NCI-H1105 (cell line): ENCODE measurements around the gene EGR4.
A peak's percentile ranks its signal among the peaks of the same experiment; 100 is the strongest.

ENCODE experiments used
- DNase-seq: peaks from one replicate; lab custom pipeline; 2025; lab: John Stamatoyannopoulos, UW

Gene EGR4

DNA sequence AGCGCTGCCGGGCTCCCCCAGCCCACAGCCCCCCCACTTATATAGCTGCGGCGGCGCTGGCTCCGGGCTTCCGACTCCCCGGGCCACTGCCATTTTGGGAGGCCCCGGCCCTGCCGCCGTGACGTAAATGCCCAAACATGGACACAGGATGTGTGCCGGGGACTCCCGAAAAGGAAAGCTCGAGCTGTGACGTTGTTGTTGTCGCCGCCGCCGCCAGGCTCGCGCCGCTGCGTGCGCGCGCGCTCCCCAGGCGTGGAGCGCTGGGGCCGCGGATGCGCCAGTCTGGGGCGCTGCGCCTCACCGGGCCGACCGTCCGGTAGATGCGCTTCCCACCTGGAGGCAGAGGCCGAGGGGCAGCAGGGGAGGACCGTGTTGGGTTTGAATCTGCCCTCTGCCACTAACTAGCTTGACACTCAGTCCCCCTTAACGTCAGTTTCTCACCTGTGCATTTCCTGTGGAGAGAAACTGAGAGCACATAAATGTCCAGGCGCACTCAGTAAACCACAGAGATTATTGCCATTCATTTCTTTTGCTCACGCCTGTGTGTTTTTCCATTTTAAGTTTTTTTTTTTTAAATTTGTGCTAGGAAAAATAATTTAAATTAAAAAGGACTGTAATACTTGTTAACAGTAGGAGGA lies at the start of gene EGR4:
Gene EGR4 (minus strand): TSS at position 15 of the 638 bp plus-strand sequence. CDS start 231 bp downstream, outside the sequence.
- DNase-seq = peak; percentile 82

DNA sequence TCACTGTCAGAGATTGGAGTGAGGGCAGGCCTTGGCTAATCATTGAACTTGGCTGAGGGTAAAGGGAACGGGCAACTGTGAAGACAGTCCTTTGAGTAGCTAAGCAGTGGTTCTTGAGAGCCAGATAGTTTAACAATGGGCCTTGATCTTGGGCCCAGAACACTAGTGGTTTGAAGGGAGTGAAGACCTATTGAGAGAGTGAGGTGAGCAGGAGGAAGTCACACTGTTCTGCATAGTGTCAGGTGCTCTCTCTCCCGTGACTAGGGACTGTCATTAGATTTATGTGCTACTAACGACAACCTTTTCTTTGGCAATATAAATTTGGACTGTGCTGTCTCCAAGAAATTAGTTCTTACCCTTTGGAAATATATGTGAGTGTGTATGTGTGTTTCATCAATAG lies 47.7 kb upstream of the EGR4 start:
- no peak for DNase-seq

DNA sequence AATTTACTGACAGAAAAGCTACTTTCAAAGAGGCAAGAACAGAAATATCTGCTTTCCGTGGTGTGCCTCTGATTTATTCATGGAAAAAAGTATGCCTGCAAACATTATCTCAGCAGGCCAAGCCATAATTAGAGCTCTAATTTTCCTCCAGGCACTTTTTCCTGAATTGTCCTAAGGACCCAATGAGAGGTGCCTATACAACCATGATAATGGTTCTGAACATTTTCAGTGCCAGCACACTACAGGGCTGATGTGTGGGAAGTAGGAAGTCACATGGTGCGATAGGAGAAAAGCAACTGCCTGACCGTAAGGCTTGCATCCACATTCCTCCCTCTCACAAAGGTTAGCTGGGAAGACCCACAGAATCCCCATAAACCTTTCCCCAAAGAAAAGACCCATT lies 45.9 kb upstream of the EGR4 start:
- DNase-seq = no peak

DNA sequence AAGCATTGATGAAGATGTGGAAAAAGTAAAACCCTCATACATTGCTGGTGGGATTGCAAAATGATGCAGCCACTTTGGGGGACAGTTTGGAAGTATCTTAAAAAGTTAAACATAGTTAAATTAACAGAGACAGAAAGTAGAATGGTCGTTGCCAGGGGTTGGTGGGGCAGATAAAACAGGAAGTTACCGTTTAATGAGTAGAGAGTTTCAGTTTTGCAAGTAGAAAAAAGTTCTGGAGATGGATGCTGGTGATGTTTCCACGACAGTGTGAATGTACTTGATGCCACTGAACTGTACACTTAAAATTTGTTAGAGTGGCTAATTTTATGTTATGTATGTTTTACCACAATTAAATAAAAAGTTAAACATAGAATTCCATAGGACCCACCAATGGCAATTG lies 44.5 kb upstream of the EGR4 start:
- DNase-seq = no peak

DNA sequence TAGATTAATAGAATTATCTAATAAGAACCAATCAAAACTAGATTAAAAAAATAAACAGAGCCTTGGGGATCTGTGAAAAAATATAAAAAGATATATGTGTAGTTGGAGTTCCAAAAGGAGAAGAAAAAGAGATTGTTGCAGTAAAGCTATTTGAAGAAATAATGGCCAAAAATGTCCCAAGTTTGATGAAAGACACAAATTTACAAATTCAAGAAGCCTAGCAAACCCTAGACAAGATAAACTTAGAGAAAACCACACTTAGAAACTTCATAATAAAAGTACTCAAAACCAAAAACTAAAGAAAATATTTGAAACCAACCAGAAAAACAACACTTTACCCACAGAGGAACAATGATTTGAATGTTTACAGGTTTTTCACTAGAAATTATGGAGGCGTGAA lies 41.3 kb upstream of the EGR4 start:
- no peak for DNase-seq

DNA sequence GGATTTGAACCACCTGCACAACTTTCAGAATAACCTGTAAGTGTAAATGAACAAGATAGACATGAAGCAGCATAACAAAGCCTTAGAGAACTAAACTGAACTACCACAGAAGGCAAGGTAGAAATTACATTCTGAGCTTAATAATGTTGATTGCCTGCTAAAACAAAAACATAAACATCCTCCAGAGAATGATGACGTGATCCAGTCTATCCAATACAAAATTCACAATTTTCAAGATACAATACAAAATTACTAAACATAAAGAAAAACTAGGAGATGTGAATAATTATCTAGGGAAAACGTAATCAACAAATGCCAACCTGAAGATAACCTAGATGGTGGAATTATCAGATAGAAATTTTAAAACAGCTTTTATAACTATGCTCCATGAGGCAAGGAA lies 40.7 kb upstream of the EGR4 start:
- DNase-seq = no peak

DNA sequence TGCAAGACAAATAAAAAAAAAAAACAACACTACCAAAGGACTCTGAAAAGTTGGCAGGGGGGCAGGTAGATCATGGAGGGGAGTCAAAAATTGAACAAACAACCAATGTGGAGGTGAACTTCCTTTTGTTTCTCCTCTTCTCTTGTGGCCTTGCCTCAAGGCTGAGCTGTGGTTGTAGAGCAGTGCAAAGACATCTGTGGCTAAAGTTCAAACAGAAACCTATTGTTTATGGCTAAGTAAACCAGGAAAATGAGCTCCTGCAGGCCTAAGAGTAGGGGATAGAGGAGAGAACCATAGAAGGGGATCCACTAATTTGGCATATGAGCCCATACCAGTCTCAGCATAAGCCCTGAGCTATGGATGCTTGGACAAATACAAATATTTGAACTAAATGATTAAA lies 40.2 kb upstream of the EGR4 start:
- DNase-seq = no peak

DNA sequence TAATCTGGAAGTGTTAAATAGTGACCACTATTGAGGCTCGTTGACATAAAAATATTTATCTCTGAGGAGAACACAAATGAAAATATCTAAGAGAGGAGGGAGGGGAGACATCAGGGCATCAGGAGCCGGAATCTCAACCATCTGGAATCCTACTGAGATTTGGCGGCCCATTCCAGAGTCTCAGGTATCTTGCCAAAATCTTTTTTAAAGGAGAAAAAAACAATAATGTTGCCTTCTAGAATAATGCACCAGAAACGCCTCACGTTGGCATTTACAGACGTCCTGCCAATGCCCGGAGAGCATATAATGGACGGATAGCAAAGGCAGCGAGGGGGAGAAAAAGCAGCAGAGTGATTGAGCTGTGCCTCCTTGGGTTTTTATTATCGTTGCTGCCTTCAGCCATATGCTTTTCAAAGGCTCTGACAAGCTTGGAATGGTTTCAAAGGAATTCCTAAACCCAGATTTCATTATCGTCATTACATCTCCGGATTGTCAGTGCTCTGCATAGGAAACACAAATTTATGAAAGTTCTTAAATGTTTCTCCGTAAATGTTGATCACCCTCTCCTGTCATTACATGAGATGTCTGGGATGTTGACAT lies 30.9 kb upstream of the EGR4 start:
- DNase-seq = no peak

DNA sequence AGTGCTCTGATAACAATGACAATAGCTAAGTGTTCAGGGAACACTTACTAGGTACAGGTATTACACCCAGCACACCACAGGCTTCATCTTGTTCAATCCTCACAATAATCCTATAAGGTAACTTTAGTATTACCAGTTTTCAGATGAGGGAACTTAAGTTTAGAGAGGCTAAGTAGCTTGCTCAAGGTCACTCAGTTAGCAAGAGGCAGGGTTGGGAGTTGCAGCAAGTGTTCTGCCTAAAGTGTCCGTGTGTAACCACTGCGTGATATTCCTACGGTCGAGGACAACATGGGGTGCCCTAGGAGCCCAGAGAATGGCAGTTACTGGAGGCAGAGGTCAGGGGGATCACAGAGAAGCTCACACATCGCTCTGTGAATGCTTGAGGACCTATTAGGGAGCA lies 30.2 kb upstream of the EGR4 start:
- no peak for DNase-seq

DNA sequence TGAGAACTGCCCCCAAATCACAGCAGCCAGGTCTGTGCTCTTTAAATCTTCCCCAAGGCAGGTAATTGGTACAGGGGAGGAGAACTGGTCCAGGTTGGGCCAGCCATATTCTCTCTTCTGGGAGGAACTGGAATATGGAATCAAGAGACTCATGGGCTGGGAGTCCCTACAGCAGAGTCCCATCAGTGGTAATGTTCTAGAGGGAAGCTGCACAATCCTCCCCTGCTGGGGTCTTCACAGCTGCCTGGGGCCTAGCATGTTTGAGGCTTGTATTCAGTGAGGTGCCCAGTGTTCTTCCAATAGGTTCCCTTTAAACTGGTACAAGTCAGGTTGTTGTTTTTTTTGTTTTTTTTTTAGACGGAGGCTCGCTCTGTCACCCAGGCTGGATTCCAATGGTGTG lies 21.1 kb upstream of the EGR4 start:
- no peak for DNase-seq

DNA sequence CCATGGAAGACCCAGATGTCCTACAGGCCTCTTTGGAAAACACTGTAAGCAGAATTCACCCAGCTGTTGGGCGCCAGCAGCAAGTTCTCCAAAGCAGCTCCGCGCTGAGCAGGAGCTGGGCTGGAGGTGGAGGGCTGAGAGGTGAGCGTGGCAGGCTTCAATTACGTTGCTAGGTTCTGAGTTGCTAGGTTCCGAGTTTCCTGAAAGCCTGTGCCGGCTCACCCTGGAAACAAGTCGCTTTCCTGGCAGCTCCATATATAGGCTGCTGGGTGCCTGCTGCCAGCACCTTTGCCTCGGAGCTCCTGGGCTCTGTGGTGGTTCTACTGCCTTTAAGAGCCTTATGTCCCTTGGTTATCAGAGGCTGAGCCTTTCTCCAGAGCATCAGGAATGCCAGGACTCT lies 14.4 kb upstream of the EGR4 start:
- DNase-seq = peak; percentile 22

DNA sequence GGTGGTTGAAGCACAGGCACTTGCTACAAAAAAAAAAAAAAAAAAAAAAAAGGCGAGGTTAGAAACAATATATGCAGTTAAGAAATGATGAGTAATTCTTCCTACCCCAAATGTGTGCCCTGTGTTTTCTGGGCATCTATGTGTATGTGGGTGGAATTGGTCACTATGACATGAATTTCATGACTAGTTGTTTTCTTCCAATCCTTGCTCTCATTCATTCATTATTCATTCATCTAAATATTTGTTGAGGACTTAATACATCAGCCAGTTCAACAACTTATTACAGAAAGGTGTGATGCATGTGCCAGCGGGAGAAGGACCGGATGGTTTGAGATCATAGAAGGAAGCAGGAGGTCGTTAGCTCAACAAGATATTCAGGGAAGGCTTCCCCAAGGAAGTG lies 8.3 kb upstream of the EGR4 start:
- DNase-seq = no peak

DNA sequence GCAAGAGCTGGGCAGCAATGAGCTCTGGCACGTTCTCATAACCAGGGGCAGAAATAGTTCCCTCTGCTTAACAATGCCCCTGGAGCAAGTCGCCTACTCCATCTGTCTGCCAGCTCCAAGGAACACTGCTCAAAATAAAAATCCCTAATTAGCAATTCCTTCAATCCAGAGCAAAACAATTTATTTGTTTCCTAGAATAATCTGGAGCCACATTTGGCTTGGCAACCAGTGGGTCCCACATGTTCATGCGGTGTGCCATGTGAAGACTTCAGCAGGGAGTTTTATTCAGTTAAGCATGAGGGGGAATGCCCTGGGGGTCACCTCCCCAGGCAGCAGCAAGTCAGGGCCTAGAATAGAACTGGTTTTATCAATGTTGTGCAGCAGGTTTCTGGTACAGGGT lies 7.6 kb upstream of the EGR4 start:
- no peak for DNase-seq

DNA sequence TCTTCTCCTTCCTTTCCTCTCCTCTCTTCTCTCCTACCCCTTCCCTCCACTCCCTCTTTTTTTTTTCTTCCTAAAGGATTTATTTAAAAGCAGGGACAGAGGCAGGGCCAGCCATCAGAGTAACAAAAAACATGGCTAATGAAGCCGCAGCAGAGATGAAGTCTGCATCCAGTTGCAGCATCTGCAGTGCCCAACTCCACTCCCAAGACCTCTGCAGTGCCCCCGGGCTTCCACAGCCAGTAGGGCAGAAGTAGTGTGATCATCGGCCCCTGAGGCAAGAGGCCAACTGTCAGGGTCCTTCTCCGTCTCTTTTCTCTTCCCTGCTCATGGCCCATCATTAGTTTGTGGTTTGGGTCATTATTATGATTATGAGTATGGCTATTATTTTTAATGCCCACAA lies 4.2 kb upstream of the EGR4 start:
- DNase-seq = no peak

DNA sequence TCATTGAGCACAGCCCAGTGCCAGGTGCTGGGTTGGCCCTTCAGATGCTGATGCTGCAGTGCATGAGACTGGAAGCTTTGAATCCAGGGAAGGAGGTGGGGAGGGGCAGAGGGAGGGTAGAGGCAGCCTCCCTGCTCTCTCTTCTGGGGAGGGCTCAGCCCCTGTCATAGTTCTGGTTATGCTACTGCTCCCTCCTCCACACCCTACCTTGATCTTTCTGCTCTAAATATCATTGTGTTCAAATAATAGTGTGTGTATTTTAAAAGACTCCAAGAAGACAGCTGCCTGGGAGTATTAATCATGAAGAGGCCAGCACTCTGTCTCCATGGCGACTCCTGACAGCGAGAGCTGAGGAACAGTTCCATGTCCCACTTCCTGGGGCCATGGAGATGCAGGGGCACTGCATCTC lies 3.8 kb upstream of the EGR4 start:
- peak; percentile 26 for DNase-seq

DNA sequence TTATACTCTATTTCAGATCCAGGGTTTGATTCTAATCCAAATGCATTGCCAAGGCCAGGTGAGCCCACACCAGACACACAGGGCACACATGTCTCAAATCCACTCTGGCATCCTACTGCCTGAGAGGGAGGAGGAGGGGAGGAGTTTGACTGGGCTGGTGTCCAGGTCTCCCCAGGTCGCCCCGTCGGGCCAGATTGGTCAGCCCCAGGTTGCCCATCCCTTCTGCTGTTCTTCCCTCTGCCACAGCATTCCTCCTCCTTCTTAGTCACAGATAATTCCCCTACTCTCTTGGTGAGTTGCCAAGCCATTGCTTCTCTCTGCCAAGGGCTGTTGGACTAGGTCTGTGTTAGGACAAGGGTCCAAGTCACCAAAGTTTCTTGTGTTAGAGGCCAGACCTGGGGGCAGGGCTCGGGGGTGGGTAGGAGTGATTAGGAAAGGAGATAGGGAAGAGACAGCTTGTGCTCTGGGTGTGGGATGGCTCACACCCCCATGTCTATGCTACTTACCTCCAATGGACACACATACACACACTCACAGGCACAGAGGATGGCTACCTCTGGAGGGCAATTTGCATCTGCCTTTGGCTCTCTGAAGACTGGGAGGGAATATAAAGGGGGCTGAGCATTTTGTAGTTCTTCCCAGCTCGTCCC lies 2.5 kb upstream of the EGR4 start:
- DNase-seq = no peak

DNA sequence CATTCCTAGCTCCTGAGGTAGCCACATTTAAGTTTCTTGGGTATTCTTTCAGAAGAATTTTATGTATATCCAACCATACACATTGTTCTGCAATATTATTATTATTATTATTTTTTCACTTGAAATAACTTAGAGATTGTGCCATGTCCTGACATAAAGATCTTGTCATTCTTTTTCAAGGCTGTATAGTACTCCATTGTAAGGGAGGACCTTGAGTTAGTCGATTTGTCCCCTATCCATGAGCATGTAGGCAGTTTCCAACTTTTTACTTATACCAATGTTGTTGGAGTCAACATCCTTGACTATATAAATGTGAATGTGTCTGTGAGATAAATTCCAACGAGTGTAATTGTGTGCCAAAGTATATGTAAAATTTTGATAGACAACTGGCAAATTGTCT lies 891 bp upstream of the EGR4 start:
- no peak for DNase-seq

DNA sequence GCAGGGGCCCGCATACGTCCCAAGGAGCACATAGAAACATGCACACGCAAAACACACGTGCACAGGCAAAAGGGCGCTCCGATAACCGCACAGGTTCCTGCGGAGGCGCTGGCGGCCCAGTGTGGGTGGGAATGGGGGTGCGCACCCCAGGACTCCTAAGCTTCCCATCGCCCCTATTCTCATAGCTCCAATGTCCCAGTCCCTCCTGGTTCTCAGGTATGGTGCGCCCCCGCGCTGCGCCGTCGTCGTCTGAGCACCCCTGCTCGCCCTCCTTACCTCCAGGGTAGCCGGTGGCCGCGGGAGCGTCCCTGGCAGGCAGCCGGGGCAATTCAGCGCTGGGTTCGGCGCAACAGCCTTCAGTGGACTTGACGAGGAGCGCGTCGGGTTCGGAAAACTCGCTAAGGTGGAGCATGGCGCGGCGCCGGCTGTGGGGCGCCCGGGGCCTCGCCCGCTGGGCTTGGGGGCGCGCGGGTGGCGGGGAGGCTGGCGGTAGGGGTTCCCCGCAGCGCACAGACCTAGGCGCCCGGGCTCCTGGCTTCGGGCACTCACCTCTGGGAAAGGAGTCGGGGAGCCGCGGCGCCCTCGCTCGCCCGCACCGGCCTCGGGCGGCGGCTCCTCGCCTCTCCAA lies 328 bp downstream of the EGR4 start:
- DNase-seq = no peak

DNA sequence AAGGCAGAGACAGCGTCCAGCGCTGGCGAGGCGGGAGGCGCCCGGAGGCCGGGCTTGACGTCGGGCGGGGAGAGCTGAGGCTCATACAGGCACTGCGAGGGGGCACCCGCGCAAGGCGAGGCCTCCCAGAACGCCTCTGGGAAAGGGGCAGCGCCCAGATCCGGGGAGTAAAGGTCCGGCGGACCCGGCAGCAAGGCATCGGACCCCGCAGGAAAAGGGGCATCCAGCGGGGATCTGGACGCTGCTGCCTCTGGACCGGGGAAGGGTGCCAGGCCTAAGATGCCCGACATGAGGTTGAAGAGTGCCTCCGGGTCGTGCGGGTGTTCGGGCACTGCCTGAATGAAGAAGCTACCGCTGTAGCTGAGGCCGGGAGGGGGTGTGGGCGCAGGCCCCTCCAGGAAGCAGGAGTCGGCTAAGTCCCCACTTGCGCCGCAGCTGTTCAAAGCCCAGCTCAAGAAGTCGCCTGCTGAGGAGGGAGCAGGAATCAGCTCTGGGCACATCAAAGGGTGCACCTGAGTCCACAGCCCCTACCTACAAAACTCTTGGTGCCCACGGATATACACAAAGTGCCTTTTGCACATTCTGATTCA lies 937 bp downstream of the EGR4 start:
- DNase-seq = no peak

DNA sequence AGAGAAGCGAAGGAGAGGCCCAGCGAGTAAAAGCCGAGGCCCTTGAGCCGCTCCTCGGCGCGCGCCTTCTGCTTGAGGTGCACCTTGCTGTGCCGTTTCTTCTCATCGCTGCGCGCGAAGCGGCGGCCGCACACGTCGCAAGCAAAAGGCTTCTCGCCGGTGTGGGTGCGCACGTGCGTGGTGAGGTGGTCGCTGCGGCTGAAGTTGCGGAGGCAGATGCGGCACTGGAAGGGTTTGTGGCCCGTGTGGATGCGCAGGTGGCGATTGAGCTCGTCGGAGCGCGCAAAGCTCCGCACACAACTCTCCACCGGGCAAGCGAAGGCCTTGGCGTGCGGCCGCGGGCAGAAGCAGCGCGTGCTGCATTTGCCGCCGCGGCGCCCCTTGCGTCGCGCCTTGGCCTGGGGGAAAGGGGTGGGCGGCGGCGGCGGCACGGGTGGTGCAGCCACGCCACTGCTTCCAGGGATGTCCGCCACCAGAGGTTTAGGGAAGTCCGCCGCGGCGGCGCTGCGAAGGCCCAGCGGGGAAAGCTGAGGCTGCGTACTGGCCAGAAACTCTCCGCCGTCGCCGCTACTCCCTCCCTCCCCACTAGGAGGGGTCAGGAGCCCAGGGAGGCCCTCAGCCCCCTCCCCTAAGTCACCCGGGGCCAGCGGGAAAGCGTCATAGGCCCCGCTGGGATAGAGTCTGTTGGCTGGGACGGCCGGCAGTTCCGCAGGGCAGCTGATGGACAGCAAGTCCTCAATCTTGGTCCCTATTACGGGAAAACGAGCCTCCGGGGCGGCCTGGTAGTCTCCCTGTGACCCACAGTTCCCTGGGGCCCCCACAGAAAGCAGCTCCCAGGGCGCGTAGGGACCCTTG lies 1.7 kb downstream of the EGR4 start:
- peak; percentile 11 for DNase-seq

DNA sequence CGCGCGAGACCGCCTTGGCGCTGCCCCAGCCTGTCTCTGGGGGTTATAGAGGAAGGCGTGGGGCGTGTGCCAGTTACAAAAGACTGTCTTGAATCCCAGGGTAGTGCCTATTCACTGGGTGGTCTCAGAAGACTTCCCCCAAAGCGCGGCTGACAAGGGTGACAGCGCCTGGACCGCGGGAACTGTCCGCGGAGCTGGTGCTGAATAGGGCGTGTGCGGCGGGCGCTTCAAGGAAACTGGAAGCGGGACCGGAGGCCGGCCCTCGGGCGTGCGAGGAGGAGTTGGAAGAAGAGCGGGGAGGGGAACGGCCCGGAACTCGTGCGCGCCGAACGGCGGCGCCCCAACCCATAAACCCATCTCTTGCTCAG lies 2.3 kb downstream of the EGR4 start:
- no peak for DNase-seq
